ENCODE results near the gene FBXL16.

- TF ChIP-seq POLR2A (IDR thresholded peaks at IDR 0.05) (no peak), CTCF (IDR thresholded peaks at IDR 0.05) (no peak)
Observed at GRCh38 chr16:704047-704446, 1.6 kb downstream of the FBXL16 start.

Data from body of pancreas (tissue), 4 donors.